ENCODE data around the gene RBM4B.
"Not testable (repeated sequence)": the region's sequence is repeated elsewhere in the genome, so short reads cannot be mapped to it uniquely, and the experiment has no call there.

The RBM4B gene

DNA sequence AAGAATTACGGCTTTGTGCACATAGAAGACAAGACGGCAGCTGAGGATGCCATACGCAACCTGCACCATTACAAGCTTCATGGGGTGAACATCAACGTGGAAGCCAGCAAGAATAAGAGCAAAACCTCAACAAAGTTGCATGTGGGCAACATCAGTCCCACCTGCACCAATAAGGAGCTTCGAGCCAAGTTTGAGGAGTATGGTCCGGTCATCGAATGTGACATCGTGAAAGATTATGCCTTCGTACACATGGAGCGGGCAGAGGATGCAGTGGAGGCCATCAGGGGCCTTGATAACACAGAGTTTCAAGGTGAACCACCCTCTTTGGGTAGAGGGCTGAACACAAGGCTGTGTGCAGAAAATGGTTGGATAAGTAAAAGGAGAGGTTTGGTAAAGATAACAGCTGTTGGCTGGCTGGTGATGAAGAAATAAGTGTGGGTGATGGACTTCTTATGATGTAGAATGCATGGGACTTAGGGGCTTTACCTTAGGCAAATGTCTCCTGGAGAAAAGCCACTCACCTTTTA, 37.8 kb downstream of the RBM4B start:
- DNase-seq = not testable (repeated sequence)

- peak; percentile 63 for DNase-seq
Measured at GRCh38 chr11:66639066-66639813, 38.4 kb downstream of the RBM4B start.

DNA sequence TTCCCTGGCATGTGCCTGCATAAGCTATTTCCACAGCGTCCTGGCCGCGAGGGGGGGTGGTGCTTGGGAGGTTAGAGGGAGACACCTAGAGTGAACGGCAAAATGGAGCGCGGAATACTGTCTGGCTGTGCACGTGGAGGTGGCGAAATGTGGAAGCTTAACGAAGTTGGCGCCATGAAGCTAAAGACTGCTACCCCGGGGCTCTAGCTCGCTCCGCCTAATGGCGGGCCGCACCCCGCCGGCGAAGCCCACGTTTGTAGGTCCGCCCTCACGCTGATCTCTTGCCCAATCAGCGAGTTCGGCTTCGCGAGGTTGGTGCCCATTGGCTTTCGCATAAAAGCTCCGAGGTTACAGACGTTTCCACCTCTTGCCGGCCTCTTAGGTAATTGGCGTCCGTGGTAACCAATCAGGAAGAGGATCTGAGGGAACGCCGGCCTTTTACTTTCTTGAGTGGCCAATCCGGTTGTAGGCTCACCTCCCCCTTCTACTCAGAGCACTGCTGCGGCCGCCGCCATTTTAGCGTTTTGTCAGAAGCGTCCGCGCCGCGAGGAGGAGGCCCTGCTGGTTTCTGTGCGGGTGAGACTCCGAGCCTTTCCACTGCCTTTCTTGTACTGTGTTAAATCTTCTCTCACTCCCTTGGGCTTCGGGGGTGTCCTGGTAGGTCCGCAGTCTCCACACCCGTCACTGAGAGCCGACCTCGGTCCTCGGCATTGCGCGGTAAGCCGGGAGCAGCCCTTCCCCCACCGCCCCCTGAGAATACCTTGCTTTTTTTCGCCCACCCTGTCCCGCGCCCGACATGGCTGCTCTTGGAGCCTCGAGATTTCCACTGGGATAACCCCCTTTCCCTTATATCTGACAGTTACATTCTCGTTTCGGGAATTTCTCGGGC, 39.3 kb downstream of the RBM4B start, which contains the start of gene RBM4:
RBM4 (plus strand) TSS at position 527 of the 889 bp plus-strand sequence. CDS start 1,009 bp downstream, outside the sequence.
- DNase-seq = peak; percentile 99

DNA sequence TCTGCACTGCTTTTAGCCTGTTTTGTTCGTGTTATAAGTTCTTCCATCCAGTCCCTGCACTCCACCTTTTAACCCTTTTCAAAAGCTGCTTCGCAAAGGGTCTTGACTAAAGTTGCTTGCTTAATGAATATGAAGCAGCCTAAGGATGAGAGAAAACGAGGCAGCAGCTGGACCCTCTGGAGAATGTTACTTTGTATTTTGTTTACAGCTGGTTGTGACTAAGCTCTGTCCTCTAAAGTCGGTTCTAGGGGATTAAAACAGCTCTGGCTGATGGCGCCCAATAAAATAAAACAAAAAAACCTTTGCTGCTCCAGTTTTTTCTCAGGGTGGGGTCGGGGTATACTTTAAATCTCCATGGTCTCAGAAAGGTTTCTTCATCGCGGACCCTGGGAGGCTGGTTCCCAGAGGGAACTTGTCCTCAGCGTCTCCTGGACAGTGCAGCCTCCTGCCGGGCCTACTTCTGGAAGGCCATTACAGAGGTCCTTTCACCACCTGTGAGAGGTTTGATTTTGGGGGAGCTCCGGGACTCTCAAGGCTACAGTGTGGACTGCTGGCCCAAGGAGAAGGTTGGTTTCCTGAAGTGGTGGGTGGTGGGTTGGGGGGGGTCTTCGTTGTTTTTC, 40.0 kb downstream of the RBM4B start:
- no peak for DNase-seq

- DNase-seq = no peak
Measured at GRCh38 chr11:66636411-66636810, 41.3 kb downstream of the RBM4B start.

- DNase-seq = no peak
Measured at GRCh38 chr11:66632952-66633351, 44.7 kb downstream of the RBM4B start.

DNA sequence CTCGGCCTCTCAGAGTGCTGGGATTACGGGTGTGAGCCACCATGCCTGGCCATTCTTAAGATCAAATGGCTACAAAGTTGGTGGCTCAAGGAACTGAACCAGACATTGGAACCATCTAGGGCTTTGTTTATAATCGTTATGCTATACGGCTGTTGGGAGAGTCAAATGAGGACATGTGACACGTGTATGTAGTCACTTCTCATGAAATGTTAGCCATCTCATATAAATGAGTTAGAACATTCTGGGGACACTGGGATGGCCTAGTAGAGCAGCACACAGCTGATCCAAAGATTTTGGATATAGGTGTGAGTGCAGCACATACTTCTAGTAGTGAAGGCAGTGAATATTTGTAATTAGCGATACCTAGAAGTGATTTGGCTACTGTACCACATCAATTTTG, 45.8 kb downstream of the RBM4B start:
- no peak for DNase-seq

GRCh38 chr11:66629356-66629755, 48.3 kb downstream of the RBM4B start:
- no peak for DNase-seq

DNA sequence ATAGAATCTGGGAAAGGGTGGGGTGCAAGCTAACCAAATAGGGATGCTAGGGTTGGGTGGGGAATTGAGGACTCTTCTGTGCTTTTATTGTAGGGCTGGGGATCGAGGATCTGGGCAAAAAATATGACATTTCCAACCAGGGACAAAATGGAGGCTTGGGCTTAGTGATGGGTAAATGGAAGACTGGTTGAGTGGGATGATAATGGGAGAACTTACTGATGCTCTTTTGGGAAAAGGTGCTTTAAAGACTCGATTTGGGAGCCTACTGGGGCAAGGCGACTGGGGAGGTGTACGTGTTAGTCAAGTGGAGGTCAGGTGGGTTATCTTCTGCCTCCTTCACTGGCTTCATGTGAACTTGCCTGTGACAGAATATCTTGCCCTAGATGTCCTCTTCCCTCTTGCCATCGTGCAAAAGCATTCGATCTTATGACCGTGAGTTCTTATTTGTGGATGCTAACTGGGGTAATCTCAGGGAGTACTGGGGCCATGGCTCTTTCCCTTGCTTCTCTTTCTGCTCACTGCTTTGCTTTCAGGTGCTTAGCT, 49.6 kb downstream of the RBM4B start:
- DNase-seq = no peak

- DNase-seq = no peak
Measured at GRCh38 chr11:66626926-66627325, 50.8 kb downstream of the RBM4B start.

GRCh38 chr11:66626382-66626781, 51.3 kb downstream of the RBM4B start:
- DNase-seq = no peak

GRCh38 chr11:66625752-66626149, 51.9 kb downstream of the RBM4B start:
- peak; percentile 1 for DNase-seq

DNA sequence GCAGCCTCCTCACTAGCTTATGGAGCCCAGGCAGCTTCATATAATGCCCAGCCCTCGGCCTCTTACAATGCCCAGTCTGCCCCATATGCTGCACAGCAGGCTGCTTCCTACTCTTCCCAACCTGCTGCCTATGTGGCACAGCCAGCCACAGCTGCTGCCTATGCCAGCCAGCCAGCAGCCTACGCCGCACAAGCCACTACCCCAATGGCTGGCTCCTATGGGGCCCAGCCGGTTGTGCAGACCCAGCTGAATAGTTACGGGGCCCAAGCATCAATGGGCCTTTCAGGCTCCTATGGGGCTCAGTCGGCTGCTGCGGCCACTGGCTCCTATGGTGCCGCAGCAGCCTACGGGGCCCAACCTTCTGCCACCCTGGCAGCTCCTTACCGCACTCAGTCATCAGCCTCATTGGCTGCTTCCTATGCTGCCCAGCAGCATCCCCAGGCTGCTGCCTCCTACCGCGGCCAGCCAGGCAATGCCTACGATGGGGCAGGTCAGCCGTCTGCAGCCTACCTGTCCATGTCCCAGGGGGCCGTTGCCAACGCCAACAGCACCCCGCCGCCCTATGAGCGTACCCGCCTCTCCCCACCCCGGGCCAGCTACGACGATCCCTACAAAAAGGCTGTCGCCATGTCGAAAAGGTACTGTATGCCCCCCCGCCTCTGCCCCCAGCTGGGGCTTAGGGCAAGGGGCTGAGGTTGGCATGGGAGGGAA, 52.5 kb downstream of the RBM4B start:
- no peak for DNase-seq

DNA sequence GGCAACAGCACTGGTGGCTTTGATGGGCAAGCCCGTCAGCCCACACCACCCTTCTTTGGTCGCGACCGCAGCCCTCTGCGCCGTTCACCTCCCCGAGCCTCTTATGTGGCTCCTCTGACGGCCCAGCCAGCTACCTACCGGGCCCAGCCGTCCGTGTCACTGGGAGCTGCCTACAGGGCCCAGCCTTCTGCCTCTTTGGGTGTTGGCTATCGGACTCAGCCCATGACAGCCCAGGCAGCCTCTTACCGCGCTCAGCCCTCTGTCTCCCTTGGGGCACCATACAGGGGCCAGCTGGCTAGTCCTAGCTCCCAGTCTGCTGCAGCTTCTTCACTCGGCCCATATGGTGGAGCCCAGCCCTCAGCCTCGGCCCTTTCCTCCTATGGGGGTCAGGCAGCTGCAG, 53.2 kb downstream of the RBM4B start:
- DNase-seq = no peak

- peak; percentile 89 for DNase-seq
Measured at GRCh38 chr11:66619080-66619554, 58.6 kb downstream of the RBM4B start.

DNA sequence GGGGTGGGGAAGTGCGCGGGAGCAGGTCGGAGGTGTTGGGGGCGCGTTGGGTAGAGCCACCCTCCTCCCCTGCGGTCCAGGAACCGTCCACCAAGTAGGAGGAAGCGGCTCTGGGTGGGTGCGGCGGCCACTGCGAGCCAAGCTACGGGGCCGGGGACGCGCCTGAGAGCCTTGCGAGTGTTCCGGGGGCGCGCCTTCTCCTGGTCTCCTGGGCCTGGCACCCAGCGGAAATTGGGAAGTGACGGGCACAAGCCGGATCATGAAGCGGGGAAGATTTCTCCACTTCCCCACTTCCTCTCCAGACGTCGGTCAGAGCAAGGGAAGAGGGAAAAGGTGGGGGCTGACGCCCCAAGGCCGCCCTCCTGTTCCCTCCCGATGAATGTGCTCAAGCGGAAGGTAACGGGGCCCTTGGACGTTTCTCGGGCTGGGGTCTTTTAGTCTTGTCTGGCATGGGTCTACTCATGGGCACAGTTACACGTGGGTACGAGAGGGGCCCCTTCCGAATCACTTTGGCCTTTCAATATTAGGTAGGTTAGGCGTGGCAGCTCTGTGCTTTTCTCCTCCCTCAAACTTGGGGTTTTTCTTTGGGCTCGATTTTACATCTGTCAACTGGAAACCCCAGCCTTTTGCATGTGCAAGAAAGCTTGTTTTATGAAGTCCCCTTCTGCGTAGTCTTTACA, 60.4 kb downstream of the RBM4B start:
- peak; percentile 68 for DNase-seq

- peak; percentile 99 for DNase-seq
Measured at GRCh38 chr11:66616379-66617154, 61.1 kb downstream of the RBM4B start, which contains the start of gene RBM14. Gene RBM14 (plus strand): TSS chr11:66616630. CDS start chr11:66616721, 91 bp downstream.
